ELR (cell line): ENCODE data around the gene PTPMT1.

ENCODE experiments used
- DNase-seq: peaks from one replicate; pipeline ENCODE4 v3.0.0-alpha.2; 2015; ENCODE audit warnings: low read depth

Gene PTPMT1

DNA sequence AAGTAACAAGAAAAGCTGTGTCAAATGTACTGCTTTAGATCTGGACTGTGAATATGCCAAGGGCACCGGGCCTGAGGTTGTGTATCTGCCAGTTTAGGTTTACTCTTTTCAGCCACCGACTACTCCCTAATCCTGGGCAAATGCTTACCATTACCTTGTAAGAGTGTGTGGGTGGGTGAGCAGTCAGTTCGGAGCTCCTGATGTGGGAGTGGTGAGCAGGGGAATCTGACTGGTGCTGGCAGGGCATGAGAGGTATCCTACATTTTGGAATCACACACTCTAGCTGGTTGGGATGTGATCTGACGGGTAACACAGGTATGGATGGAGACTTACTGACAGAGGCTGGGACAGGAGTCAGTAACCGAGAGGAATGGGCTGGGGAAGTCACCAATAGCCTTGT lies 18.4 kb downstream of the PTPMT1 start:
- DNase-seq, result no peak

- DNase-seq, result no peak
Observed at GRCh38 chr11:47586098-47586855, 20.9 kb downstream of the PTPMT1 start, which contains the start of gene FAM180B. FAM180B (plus strand) TSS chr11:47586678; CDS start chr11:47586769, 91 bp downstream.

DNA sequence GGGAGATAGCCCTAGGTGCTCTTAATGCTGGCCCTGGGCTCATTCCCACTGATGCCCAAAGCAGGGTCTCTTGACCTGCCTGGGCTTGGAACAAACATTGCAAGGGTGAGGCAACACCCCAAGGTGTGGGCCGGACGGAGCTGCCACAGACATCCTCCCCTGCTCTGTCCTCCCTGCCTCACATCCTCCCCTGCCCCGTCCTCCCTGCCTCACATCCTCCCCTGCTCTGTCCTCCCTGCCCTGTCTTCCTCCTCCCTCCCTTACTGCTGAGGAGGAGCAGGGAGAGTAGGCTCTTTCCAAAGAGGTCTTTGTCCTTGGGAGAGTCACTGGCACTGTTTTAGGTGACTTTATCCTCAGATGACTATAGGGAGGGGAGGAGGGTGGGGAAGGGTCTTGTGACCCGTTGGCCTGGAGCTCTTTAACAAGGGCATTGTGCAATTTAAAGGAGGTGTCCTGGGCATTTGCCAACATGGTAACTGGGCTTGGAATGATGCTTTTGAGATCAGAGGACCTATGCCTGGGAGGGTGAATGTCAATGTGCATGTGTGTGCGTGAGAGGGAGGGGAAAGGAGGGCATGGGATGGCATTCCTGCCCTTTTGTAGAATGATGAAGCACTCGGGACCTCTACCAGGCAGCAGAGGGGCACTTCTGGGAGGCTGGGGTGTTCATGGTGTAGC lies 21.8 kb downstream of the PTPMT1 start:
- no peak for DNase-seq

DNA sequence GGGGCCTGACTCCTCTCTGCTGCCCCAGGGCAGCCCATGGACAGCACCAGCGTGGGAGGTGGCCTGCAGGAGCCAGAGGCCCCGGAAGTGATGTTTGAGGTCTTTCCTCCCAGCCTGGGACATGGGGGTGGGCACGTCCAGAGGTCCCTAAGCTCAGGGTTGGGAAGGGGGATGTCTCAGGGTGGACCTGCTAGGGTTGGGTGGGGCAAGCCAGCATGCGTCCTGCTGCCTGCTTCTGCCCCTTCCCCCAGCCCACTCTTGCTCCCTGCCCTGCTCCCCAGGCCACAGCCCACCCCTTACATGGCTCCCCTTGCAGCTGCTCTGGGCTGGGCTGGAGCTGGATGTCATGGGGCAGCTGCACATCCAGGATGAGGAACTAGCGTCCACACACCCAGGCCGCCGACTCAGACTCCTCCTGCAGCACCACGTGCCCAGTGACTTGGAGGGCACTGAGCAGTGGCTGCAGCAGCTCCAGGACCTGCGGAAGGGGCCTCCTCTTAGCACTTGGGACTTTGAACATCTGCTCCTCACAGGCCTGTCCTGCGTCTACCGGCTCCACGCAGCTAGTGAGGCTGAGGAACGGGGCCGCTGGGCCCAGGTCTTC lies 22.4 kb downstream of the PTPMT1 start:
- DNase-seq, result no peak

GRCh38 chr11:47589118-47589517 lies 23.7 kb downstream of the PTPMT1 start:
- DNase-seq, result no peak

DNA sequence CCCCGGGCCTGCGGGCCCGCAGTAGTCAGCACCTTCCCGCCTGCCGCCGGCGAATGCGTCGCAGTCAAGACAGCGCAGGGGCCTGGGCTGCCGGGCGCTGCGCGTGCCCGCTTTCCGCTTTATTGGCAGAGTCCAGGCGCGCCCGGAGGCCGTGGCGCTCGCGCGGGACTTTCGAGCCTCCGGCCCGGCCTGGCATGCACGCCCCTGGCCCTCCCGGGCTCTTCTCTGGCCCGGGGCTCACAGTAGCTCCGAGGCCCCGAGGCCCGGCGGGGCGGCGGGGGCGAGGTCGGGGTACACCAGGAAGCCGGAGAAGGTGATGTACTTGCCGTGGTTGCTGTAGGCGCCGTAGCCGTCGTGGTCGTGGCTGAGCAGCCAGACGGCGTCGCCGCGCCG lies 24.2 kb downstream of the PTPMT1 start:
- no peak for DNase-seq

DNA sequence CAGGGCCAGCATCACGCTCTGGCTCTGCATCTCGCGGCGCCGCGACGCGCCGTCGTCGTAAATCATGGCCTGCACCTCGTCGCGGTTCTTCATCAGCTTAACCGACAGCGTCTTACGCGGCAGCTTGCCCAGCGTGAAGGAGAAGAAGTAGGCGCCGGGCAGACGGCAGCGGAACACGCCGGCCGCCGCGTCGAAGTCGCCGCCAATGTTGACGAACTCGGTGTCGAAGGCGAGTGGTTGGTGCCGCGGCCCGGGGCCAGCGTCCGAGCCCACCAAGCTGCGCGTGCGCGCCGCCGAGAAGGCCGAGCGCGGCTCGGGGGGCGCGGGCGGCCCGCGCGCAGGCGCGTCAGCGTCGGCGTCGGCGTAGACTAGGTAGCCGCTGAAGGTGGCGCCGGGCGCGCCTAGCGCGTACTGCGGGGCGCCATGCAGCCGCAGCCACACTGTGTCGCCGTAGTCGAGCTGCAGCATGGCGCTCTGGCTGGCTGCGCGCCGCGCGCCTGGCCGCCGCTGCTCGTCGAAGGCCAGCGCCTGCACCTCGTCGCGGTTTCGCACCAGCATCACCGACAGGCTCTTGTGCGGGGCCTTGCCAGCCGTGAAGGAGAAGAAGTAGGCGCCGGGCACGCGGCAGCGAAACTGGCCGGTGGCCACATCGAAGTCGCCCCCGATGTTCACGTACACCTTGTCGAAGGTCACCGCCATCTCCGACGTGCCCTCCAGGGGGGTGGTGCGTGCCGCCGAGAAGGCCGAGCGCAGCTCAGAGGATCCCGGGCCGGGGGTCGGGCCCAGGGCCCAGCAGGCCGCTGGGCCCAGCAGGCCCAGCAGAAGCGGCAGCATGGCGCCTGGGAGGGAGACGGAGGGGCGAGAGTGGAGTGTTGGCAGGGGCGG lies 24.8 kb downstream of the PTPMT1 start:
- no peak for DNase-seq

DNA sequence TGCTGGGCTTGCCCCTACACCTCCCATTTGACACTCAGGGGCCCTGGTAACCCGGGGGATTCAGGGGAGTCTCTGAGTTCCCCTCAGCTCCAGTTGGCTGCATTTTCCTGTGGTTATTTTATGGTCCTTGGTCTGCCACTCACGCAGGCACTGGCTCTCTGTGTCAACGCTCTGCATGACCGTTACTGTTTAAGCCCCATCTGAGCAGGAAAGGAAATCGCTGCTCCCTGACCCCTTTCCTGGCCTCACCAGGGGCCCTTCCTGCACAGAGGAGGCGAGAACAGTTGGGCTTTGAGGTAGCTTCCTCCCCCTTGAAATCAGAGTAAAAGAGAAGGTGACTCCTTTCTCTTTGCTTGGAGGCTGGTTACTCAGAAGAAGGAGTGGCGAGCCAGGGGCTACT lies 26.4 kb downstream of the PTPMT1 start:
- no peak for DNase-seq

GRCh38 chr11:47592251-47592650 lies 26.9 kb downstream of the PTPMT1 start:
- DNase-seq, result no peak

DNA sequence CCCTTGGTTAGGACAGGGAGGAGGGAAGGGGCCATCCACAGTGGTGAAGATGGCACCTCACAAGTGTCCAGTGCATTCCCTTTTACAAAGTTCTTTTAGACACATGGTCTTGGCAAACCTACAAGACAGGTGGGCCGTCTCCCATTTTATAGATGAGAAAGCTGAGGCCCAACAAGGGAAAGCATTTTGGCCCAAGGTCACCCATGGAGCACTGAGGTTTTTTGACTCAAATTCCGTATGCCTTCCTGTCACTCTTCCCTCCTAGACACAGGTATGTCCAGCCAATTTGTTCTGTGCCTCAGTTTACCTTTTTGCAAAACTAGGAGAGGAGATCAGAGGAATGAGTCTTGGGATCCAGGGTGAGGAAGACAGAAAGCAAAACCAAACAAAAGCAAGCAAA lies 27.6 kb downstream of the PTPMT1 start:
- no peak for DNase-seq

- no peak for DNase-seq
Observed at GRCh38 chr11:47593492-47593933, 28.1 kb downstream of the PTPMT1 start.

GRCh38 chr11:47593934-47594855 lies 28.8 kb downstream of the PTPMT1 start, which contains the start of gene C1QTNF4:
C1QTNF4 (minus strand) TSS chr11:47594411; CDS start chr11:47590810, 3,601 bp downstream.
- no peak for DNase-seq

DNA sequence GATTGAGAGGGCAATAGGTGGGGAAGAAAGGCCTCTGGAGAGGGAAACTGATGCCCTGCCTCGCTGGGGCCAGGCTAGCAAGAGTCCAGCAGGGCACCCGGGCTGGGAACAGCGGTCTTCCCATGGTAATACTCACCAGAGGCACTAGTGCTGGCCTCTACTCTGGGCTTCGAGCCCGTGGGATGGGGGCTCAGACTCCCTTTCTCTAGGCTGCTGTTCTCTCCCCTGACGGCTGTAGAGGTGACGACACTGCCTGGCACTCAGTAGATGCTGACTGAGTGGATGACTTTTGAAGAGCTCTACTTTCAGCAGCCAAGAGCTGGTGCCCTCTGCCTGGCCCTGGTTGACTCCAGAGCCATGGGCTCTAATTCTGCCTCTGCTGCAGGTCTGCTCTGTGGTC lies 29.6 kb downstream of the PTPMT1 start:
- no peak for DNase-seq

DNA sequence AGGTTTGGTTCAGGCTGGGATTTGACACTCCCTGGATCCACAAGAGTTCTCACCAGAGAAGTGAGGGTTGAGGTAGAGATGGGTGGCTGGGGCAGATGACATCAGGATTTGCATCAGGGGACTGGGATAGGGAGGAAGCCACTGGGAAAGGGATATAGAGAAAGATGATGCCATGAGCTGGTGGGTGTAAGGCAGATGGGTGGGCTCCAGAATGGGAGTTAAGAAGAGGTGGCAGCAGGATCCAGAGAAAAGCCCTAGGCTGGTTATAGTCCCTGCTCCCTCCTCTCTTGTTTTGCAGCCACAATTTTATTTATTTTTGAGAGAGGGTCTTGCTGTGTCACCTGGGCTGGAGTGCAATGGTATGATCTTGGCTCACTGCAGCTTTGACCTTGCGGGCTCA lies 30.6 kb downstream of the PTPMT1 start:
- DNase-seq, result no peak

- no peak for DNase-seq
Observed at GRCh38 chr11:47599902-47600301, 34.5 kb downstream of the PTPMT1 start.

- no peak for DNase-seq
Observed at GRCh38 chr11:47603295-47603694, 37.9 kb downstream of the PTPMT1 start.

DNA sequence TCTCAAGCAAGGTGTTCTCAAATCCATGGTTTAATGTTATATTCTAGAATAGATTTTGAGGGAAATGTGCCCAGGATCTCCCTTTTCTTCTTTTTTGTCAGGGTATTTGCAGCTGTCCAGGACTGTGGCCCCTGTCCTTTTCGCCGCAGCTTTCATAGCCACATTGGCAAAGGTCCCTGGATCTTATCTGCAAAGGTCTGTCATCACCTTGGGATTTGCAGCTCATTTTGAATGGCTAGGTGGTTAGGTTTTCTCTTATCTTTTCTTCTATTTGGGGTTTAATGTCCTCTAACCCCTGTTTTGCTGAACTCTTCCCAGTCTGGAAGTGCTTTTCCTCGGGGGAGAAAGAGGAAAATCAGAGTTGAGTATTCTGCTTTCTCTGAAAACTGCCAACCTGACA lies 40.5 kb downstream of the PTPMT1 start:
- DNase-seq, result no peak

- no peak for DNase-seq
Observed at GRCh38 chr11:47606731-47607130, 41.3 kb downstream of the PTPMT1 start.

DNA sequence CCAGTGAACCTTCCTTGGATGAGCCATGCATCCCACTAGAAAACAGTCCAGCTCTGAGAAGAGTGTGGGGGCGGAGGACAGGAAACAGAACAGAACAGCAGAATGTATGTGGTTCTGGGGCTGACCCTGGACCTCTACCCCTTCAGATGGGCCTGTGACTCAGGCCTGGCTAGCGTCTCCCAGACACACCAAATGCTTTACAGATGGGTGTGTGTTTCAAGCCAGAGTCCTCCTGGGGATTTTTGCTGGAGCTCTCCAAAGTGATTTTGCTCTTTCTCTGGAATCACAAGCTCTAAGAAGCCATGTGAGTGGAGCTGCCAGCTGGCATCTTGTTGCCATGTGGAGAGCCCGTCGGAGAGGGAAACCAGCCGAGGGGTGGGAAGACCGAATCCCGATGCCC lies 42.0 kb downstream of the PTPMT1 start:
- DNase-seq, result peak; percentile 83

GRCh38 chr11:47609675-47610074 lies 44.3 kb downstream of the PTPMT1 start:
- no peak for DNase-seq

- no peak for DNase-seq
Observed at GRCh38 chr11:47611348-47611794, 46.0 kb downstream of the PTPMT1 start.
